GM20431 (cell line): Measurements from ENCODE around the gene PIK3R5.
"Not testable (repeated sequence)": the region's sequence is repeated elsewhere in the genome, so short reads cannot be mapped to it uniquely, and the experiment has no call there.

Source experiments
- in situ Hi-C: fragments of 300-500 bp; cut with MseI, MboI; formaldehyde crosslinking; loops from one replicate; pipeline ENCODE4 v1.15.0; 2020; ENCODE audit warnings: low sequenced_read_pairs; ENCODE audit not compliant: unreplicated experiment

PIK3R5 gene

GRCh38 chr17:8885967-8886684 is 79.4 kb downstream of the PIK3R5 start:
- in situ Hi-C loops = no loop called here

- in situ Hi-C loops = not testable (repeated sequence)
Observed at GRCh38 chr17:8885163-8885966, 80.1 kb downstream of the PIK3R5 start.

GRCh38 chr17:8884336-8884990 is 81.0 kb downstream of the PIK3R5 start:
- in situ Hi-C loops = no loop called here

GRCh38 chr17:8883353-8883752 is 82.2 kb downstream of the PIK3R5 start:
- in situ Hi-C loops = no loop called here

- in situ Hi-C loops = no loop called here
Observed at GRCh38 chr17:8881606-8882005, 83.9 kb downstream of the PIK3R5 start.

- in situ Hi-C loops = no loop called here
Observed at GRCh38 chr17:8880466-8880865, 85.0 kb downstream of the PIK3R5 start.

GRCh38 chr17:8879410-8879809 is 86.1 kb downstream of the PIK3R5 start:
- in situ Hi-C loops = no loop called here

GRCh38 chr17:8877984-8878383 is 87.5 kb downstream of the PIK3R5 start:
- in situ Hi-C loops = no loop called here

- in situ Hi-C loops = no loop called here
Observed at GRCh38 chr17:8875957-8876356, 89.5 kb downstream of the PIK3R5 start.

GRCh38 chr17:8875436-8875835 is 90.1 kb downstream of the PIK3R5 start:
- in situ Hi-C loops = no loop called here

GRCh38 chr17:8873801-8874715 is 91.4 kb downstream of the PIK3R5 start:
- in situ Hi-C loops = no loop called here

- in situ Hi-C loops = no loop called here
Observed at GRCh38 chr17:8872705-8873435, 92.6 kb downstream of the PIK3R5 start.

GRCh38 chr17:8872036-8872704 is 93.3 kb downstream of the PIK3R5 start:
- in situ Hi-C loops = no loop called here

GRCh38 chr17:8871081-8871581 is 94.4 kb downstream of the PIK3R5 start:
- in situ Hi-C loops = no loop called here

GRCh38 chr17:8870406-8871040 is 95.0 kb downstream of the PIK3R5 start:
- in situ Hi-C loops = no loop called here

GRCh38 chr17:8869114-8869815 is 96.2 kb downstream of the PIK3R5 start:
- in situ Hi-C loops = no loop called here

GRCh38 chr17:8868529-8868951 is 97.0 kb downstream of the PIK3R5 start:
- in situ Hi-C loops = no loop called here

GRCh38 chr17:8868092-8868491 is 97.4 kb downstream of the PIK3R5 start:
- in situ Hi-C loops = no loop called here
